Measurements from ENCODE around the gene SLC4A5.

GRCh38 chr2:74367789-74368188 is 24.6 kb upstream of the SLC4A5 start:
- no peak for TF ChIP-seq CTCF (conservative IDR thresholded peaks at IDR 0.05)
- TF ChIP-seq EZH2 (IDR thresholded peaks at IDR 0.05; ENCODE audit: low read depth) = no peak
